ENCODE results near the gene DDC. TPM values are rescaled to one million over a fixed set of nuclear protein-coding genes. Genes with fewer than 3 reads are reported as not detected.

The DDC gene
- total RNA-seq, 3 donors from 2014 or later (not counting 1 experiment from before 2014, with no cell fraction given) = not detected

GRCh38 chr7:50416527-50417182 lies 148.6 kb downstream of the DDC start:
- H3K27ac Mint-ChIP-seq = no peak overlapping the region
- no peaks in the 10 kb centered on the region for H3K9me3 ChIP-seq (ENCODE audit: control insufficient read depth, insufficient read depth, low read length)

GRCh38 chr7:50415844-50416364 lies 149.3 kb downstream of the DDC start:
- Histone ChIP-seq H3K4me3 (ENCODE audit: low read length) (no peak overlapping the region), H3K4me1 (ENCODE audit: control insufficient read depth, insufficient read depth, low read length) (peaks cover 38% of the 10 kb centered on the region), H3K9me3 (ENCODE audit: control insufficient read depth, insufficient read depth, low read length) (no peaks in the 10 kb centered on the region), H3K27me3 (ENCODE audit: control insufficient read depth, insufficient read depth, low read length) (no peaks in the 10 kb centered on the region), H3K27ac (ENCODE audit: low read length) (no peak overlapping the region), H3K36me3 (ENCODE audit: control insufficient read depth, insufficient read depth, low read length) (no peaks in the 10 kb centered on the region)
- WGBS (ENCODE audit: insufficient coverage) = 64% methylated on average over 6 of the region's 6 CpGs
- H3K27me3 Mint-ChIP-seq (ENCODE audit: low read depth in 2 of 2) = no peaks in the 10 kb centered on the region
- no peak for TF ChIP-seq CTCF (IDR thresholded peaks at IDR 0.05)
- H3K9me3 Mint-ChIP-seq = no peaks in the 10 kb centered on the region
- no peak overlapping the region for H3K27ac Mint-ChIP-seq
- intact Hi-C loops (cut with micrococcal nuclease) = no loop called here
- DNase-seq (no peak), ATAC-seq (no peak)
- H3K4me3 Mint-ChIP-seq = no peak overlapping the region
- peaks cover 6 to 17% of the 10 kb centered on the region in 2 donors for H3K4me1 Mint-ChIP-seq
- H3K36me3 Mint-ChIP-seq = no peaks in the 10 kb centered on the region

More at GRCh38 chr7:50416527-50417182, 148.6 kb downstream of the DDC start:
- no peaks in the 10 kb centered on the region for H3K36me3 ChIP-seq (ENCODE audit: control insufficient read depth, insufficient read depth, low read length)
- intact Hi-C loops (cut with micrococcal nuclease) = no loop called here
- DNase-seq = no peak
- Mint-ChIP-seq H3K36me3 (no peaks in the 10 kb centered on the region), H3K4me1 (peaks cover 6 to 12% of the 10 kb centered on the region in 2 donors), H3K4me3 (no peak overlapping the region), H3K27me3 (ENCODE audit: low read depth in 2 of 2) (no peaks in the 10 kb centered on the region), H3K9me3 (no peaks in the 10 kb centered on the region)
- no peak for TF ChIP-seq CTCF (IDR thresholded peaks at IDR 0.05)
- WGBS (ENCODE audit: insufficient coverage) = 50% methylated on average over 5 of the region's 7 CpGs
- no peak overlapping the region for H3K27ac ChIP-seq (ENCODE audit: low read length)
- no peak overlapping the region for H3K4me3 ChIP-seq (ENCODE audit: low read length)
- H3K4me1 ChIP-seq (ENCODE audit: control insufficient read depth, insufficient read depth, low read length) = peaks cover 32% of the 10 kb centered on the region
- no peaks in the 10 kb centered on the region for H3K27me3 ChIP-seq (ENCODE audit: control insufficient read depth, insufficient read depth, low read length)
- ATAC-seq = no peak

- no peak for DNase-seq
- TF ChIP-seq CTCF (IDR thresholded peaks at IDR 0.05) = no peak
- Histone ChIP-seq H3K4me1 (ENCODE audit: control insufficient read depth, insufficient read depth, low read length) (peaks cover 61% of the 10 kb centered on the region), H3K36me3 (ENCODE audit: control insufficient read depth, insufficient read depth, low read length) (no peaks in the 10 kb centered on the region), H3K27me3 (ENCODE audit: control insufficient read depth, insufficient read depth, low read length) (no peaks in the 10 kb centered on the region), H3K27ac (ENCODE audit: low read length) (peak overlapping the region; percentile 11), H3K4me3 (ENCODE audit: low read length) (no peak overlapping the region), H3K9me3 (ENCODE audit: control insufficient read depth, insufficient read depth, low read length) (no peaks in the 10 kb centered on the region)
- no peaks in the 10 kb centered on the region for H3K9me3 Mint-ChIP-seq
- H3K36me3 Mint-ChIP-seq = no peaks in the 10 kb centered on the region
- no peak overlapping the region for H3K4me3 Mint-ChIP-seq
- intact Hi-C loops (cut with micrococcal nuclease) = no loop called here
- no peaks in the 10 kb centered on the region for H3K27me3 Mint-ChIP-seq (ENCODE audit: low read depth in 2 of 2)
- ATAC-seq = no peak
- no peak overlapping the region for H3K27ac Mint-ChIP-seq
- 94% methylated on average over 7 of the region's 7 CpGs for WGBS (ENCODE audit: insufficient coverage)
- H3K4me1 Mint-ChIP-seq = peaks cover 27 to 40% of the 10 kb centered on the region in 2 donors
These were observed 151.6 kb downstream of the DDC start for GRCh38 chr7:50413561-50413960.

- H3K4me1 ChIP-seq (ENCODE audit: control insufficient read depth, insufficient read depth, low read length) = peaks cover 61% of the 10 kb centered on the region
These were observed 152.2 kb downstream of the DDC start for GRCh38 chr7:50412973-50413372.

More at GRCh38 chr7:50412973-50413372, 152.2 kb downstream of the DDC start:
- no peaks in the 10 kb centered on the region for H3K27me3 Mint-ChIP-seq (ENCODE audit: low read depth in 2 of 2)
- Histone ChIP-seq H3K36me3 (ENCODE audit: control insufficient read depth, insufficient read depth, low read length) (no peaks in the 10 kb centered on the region), H3K4me3 (ENCODE audit: low read length) (no peak overlapping the region), H3K27me3 (ENCODE audit: control insufficient read depth, insufficient read depth, low read length) (no peaks in the 10 kb centered on the region), H3K9me3 (ENCODE audit: control insufficient read depth, insufficient read depth, low read length) (no peaks in the 10 kb centered on the region), H3K27ac (ENCODE audit: low read length) (no peak overlapping the region)
- no peak overlapping the region for H3K4me3 Mint-ChIP-seq
- H3K36me3 Mint-ChIP-seq = no peaks in the 10 kb centered on the region
- ATAC-seq (no peak), DNase-seq (no peak)
- no peak for TF ChIP-seq CTCF (IDR thresholded peaks at IDR 0.05)
- H3K9me3 Mint-ChIP-seq = no peaks in the 10 kb centered on the region
- peaks cover 33 to 46% of the 10 kb centered on the region in 2 donors for H3K4me1 Mint-ChIP-seq
- H3K27ac Mint-ChIP-seq = no peak overlapping the region
- intact Hi-C loops (cut with micrococcal nuclease) = no loop called here
- WGBS (ENCODE audit: insufficient coverage) = 49% methylated on average over 4 of the region's 4 CpGs
